ENCODE data around the gene PTPRG. TPM values are rescaled to one million over a fixed set of nuclear protein-coding genes. Genes with fewer than 3 reads are reported as not detected.

PTPRG gene
- total RNA-seq, 2 donors from 2014 or later = 0.31 to 1.3 TPM

GRCh38 chr3:62128051-62128450 is 566.7 kb downstream of the PTPRG start:
- no peaks in the 10 kb centered on the region for H3K4me1 Mint-ChIP-seq (ENCODE audit: low read depth)
- no peak overlapping the region for H3K4me3 Mint-ChIP-seq
- H3K36me3 Mint-ChIP-seq (ENCODE audit: insufficient read depth in 2 of 2) = no peaks in the 10 kb centered on the region
- H3K27me3 Mint-ChIP-seq (ENCODE audit: low read depth) = peaks cover 18% of the 10 kb centered on the region
- ATAC-seq (replicated peaks in 1 of 2) (no peak), DNase-seq (no peak)
- H3K27ac Mint-ChIP-seq = no peak overlapping the region
- H3K9me3 Mint-ChIP-seq = no peaks in the 10 kb centered on the region

DNA sequence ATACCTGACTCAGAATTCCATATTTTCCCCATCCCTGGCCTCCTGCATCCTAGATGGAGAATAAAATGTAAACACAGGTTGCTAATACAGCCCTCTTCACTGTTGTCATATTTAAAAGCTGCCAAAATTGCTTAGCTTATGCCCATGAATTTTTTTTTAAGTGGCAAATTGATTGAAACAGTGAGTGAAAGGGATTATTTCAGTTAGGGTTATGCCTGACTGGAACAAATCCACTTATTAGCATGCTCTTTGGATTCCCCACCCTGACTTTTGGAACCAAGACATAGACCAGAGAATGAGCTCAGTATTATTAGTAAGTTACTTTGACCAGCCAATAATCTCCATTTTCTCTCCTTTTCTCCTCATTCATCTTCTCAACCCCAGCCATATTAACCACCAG is 567.3 kb downstream of the PTPRG start:
- DNase-seq (no peak), ATAC-seq (replicated peaks in 1 of 2) (no peak)
- no peak overlapping the region for H3K27ac Mint-ChIP-seq
- H3K9me3 Mint-ChIP-seq = no peaks in the 10 kb centered on the region
- H3K36me3 Mint-ChIP-seq (ENCODE audit: insufficient read depth in 2 of 2) = no peaks in the 10 kb centered on the region
- H3K4me3 Mint-ChIP-seq = no peak overlapping the region
- H3K4me1 Mint-ChIP-seq (ENCODE audit: low read depth) = no peaks in the 10 kb centered on the region
- peaks cover 21% of the 10 kb centered on the region for H3K27me3 Mint-ChIP-seq (ENCODE audit: low read depth)

DNA sequence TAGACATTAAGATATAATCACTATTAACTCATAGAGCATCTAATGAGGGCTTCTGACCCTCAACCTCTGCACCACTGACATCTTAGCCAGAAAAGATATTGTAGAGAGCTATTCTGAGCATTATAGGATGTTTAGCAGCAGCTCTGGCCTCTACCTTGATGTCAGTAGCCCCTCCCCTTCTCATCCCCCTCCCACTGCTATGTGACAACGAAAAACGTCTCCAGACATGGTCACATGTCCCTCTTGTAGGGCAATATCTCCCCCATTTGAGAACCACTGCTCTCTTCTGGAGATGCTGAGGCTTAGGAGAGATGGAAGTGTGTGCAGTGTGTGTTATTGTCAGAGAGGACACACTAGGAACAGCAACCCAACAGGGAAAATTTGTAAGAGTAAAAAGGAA is 569.7 kb downstream of the PTPRG start:
- H3K4me3 Mint-ChIP-seq = no peak overlapping the region
- no peak for ATAC-seq (replicated peaks in 1 of 2)
- peaks cover 0 to under 1% of the 10 kb centered on the region in 2 donors for H3K9me3 Mint-ChIP-seq
- no peak overlapping the region for H3K27ac Mint-ChIP-seq
- H3K4me1 Mint-ChIP-seq (ENCODE audit: low read depth) = no peaks in the 10 kb centered on the region
- DNase-seq = no peak
- no peaks in the 10 kb centered on the region for H3K36me3 Mint-ChIP-seq (ENCODE audit: insufficient read depth in 2 of 2)
- H3K27me3 Mint-ChIP-seq (ENCODE audit: low read depth) = peaks cover 32% of the 10 kb centered on the region

DNA sequence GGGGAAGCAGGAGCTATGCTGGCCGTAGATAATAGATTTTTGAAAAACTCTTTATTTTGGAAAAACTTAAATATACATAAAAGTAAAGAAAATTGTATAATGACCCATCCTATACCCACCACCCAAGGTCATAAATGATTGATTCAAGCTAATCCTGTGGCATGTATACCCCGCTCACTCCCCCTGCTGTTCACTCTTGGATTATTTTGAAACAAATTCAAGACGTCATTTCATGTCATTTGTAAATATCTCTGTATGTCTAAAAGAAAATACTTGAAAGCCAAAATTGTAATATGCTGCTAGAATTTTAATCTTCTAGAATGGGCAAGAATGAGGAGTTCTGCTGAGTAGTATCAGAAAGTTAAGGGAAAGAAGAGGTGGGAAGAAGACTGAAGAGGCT is 570.2 kb downstream of the PTPRG start:
- DNase-seq = no peak
- Mint-ChIP-seq H3K9me3 (peaks cover 2 to 4% of the 10 kb centered on the region in 2 donors), H3K36me3 (ENCODE audit: insufficient read depth in 2 of 2) (no peaks in the 10 kb centered on the region), H3K4me3 (no peak overlapping the region), H3K27ac (no peak overlapping the region), H3K27me3 (ENCODE audit: low read depth) (peaks cover 32% of the 10 kb centered on the region), H3K4me1 (ENCODE audit: low read depth) (no peaks in the 10 kb centered on the region)
- ATAC-seq (replicated peaks in 1 of 2) = no peak

DNA sequence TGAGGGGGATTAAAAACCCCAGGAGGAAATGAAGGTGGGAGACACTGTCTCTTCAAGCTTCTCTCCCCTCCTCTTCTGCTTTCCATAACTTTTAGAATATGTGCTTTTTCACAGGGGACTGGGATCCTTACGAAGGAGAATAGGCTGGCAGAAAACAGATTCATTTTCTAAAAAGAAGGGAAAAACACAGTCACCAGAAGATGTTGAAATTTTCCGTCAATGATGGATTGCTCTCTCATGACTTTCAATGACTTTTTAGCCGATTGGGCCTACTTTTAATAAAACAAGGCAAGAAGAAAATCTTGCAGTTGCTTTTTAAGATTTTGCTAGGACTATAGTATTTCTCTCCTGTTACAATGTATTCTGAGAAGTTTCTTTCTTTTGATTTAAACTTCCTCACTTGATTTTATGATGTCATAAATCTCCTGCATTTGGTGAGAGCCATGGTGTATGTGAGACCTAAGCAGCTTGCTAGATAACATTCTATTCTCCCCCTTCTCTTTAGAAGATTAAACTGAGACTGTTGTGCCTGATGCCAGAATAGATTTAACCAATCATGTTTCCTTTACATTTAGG is 570.7 kb downstream of the PTPRG start:
- Mint-ChIP-seq H3K4me3 (no peak overlapping the region), H3K27ac (no peak overlapping the region), H3K9me3 (peaks cover 3 to 4% of the 10 kb centered on the region in 2 donors), H3K4me1 (ENCODE audit: low read depth) (no peaks in the 10 kb centered on the region), H3K36me3 (ENCODE audit: insufficient read depth in 2 of 2) (no peaks in the 10 kb centered on the region), H3K27me3 (ENCODE audit: low read depth) (peaks cover 32% of the 10 kb centered on the region)
- ATAC-seq (replicated peaks in 1 of 2) = no peak
- no peak for DNase-seq

- Mint-ChIP-seq H3K4me1 (ENCODE audit: low read depth) (no peaks in the 10 kb centered on the region), H3K27me3 (ENCODE audit: low read depth) (peaks cover 32% of the 10 kb centered on the region), H3K27ac (no peak overlapping the region), H3K9me3 (peaks cover 3 to 4% of the 10 kb centered on the region in 2 donors), H3K36me3 (ENCODE audit: insufficient read depth in 2 of 2) (no peaks in the 10 kb centered on the region), H3K4me3 (no peak overlapping the region)
- ATAC-seq (replicated peaks in 1 of 2) (no peak), DNase-seq (no peak)
Observed at GRCh38 chr3:62133015-62133414, 571.6 kb downstream of the PTPRG start.

- Mint-ChIP-seq H3K27ac (no peak overlapping the region), H3K4me3 (no peak overlapping the region), H3K36me3 (ENCODE audit: insufficient read depth in 2 of 2) (no peaks in the 10 kb centered on the region), H3K27me3 (ENCODE audit: low read depth) (peaks cover 32% of the 10 kb centered on the region), H3K9me3 (peaks cover 3 to 4% of the 10 kb centered on the region in 2 donors), H3K4me1 (ENCODE audit: low read depth) (no peaks in the 10 kb centered on the region)
- no peak for DNase-seq
- ATAC-seq (replicated peaks in 1 of 2) = no peak
Observed at GRCh38 chr3:62134061-62134496, 572.7 kb downstream of the PTPRG start.

- Mint-ChIP-seq H3K4me1 (ENCODE audit: low read depth) (no peaks in the 10 kb centered on the region), H3K9me3 (peaks cover 3 to 4% of the 10 kb centered on the region in 2 donors), H3K27ac (no peak overlapping the region), H3K4me3 (no peak overlapping the region), H3K27me3 (ENCODE audit: low read depth) (peaks cover 25% of the 10 kb centered on the region), H3K36me3 (ENCODE audit: insufficient read depth in 2 of 2) (no peaks in the 10 kb centered on the region)
- no peak for DNase-seq
- no peak for ATAC-seq (replicated peaks in 1 of 2)
Observed at GRCh38 chr3:62135741-62136140, 574.4 kb downstream of the PTPRG start.

GRCh38 chr3:62139957-62140356 is 578.6 kb downstream of the PTPRG start:
- Mint-ChIP-seq H3K36me3 (ENCODE audit: insufficient read depth in 2 of 2) (no peaks in the 10 kb centered on the region), H3K27ac (no peak overlapping the region), H3K4me3 (no peak overlapping the region), H3K27me3 (ENCODE audit: low read depth) (peaks cover 1% of the 10 kb centered on the region), H3K4me1 (ENCODE audit: low read depth) (peaks cover 4% of the 10 kb centered on the region), H3K9me3 (peaks cover 3 to 4% of the 10 kb centered on the region in 2 donors)
- DNase-seq (no peak), ATAC-seq (replicated peaks in 1 of 2) (no peak)

- peaks cover 5% of the 10 kb centered on the region for H3K27me3 Mint-ChIP-seq (ENCODE audit: low read depth)
- no peaks in the 10 kb centered on the region for H3K36me3 Mint-ChIP-seq (ENCODE audit: insufficient read depth in 2 of 2)
- DNase-seq (no peak), ATAC-seq (replicated peaks in 1 of 2) (no peak)
- no peak overlapping the region for H3K4me3 Mint-ChIP-seq
- H3K27ac Mint-ChIP-seq = no peak overlapping the region
- H3K9me3 Mint-ChIP-seq = peaks cover 0 to 1% of the 10 kb centered on the region in 2 donors
- peaks cover 4% of the 10 kb centered on the region for H3K4me1 Mint-ChIP-seq (ENCODE audit: low read depth)
Observed at GRCh38 chr3:62142331-62143085, 581.1 kb downstream of the PTPRG start.

DNA sequence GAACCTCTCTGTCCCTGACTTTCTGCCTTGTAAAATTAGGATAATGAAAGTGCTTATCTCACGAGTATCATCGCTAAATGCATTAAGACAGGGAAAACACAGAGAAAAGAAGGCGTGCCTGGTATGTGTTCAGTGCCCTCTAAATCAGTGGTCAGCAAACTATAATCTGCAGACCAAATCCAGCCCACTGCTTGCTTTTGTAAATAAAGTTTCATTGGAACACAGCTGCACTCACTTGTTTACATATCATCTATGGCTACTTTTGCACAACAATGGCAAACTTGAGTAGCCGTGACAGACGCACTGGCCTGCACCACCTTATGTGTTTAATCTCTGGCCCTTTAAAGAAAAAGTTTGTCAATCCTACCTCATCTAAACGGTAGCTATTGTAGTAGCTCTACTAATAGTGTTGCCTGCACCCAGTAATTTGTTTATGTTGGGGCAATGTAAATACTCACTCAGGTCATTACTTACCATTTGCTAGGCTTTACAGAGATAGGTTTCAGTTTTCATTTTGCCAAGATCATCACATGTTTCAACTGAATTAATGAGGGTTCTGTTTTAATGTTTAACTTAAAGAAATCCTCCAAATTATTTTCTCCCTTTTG is 582.6 kb downstream of the PTPRG start:
- peaks cover 4% of the 10 kb centered on the region for H3K4me1 Mint-ChIP-seq (ENCODE audit: low read depth)
- H3K9me3 Mint-ChIP-seq = peaks cover 0 to 1% of the 10 kb centered on the region in 2 donors
- ATAC-seq (replicated peaks in 1 of 2) (no peak), DNase-seq (no peak)
- H3K27me3 Mint-ChIP-seq (ENCODE audit: low read depth) = peaks cover 5% of the 10 kb centered on the region
- H3K36me3 Mint-ChIP-seq (ENCODE audit: insufficient read depth in 2 of 2) = no peaks in the 10 kb centered on the region
- no peak overlapping the region for H3K27ac Mint-ChIP-seq
- no peak overlapping the region for H3K4me3 Mint-ChIP-seq

DNA sequence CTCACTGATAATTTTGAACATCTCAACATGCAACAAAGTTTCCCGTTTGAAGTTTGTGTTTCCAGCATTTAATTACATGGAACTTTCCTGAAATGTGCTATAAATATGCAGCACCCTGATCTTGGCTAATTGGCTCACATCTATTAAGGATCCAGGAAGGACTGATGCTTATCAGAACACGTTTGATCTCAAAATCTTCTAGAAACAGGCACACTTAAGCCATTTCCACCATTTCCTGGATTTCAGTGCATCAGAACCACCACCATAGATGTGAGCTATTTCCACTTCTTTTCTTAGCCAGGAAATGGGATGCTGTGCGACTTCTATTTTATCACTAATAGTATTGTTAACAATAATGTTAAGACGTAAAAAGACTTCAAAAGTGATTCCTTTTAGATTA is 583.1 kb downstream of the PTPRG start:
- H3K4me1 Mint-ChIP-seq (ENCODE audit: low read depth) = peaks cover 4% of the 10 kb centered on the region
- H3K27me3 Mint-ChIP-seq (ENCODE audit: low read depth) = peaks cover 5% of the 10 kb centered on the region
- DNase-seq (no peak), ATAC-seq (replicated peaks in 1 of 2) (no peak)
- no peak overlapping the region for H3K27ac Mint-ChIP-seq
- no peaks in the 10 kb centered on the region for H3K36me3 Mint-ChIP-seq (ENCODE audit: insufficient read depth in 2 of 2)
- H3K9me3 Mint-ChIP-seq = peaks cover 0 to 1% of the 10 kb centered on the region in 2 donors
- H3K4me3 Mint-ChIP-seq = no peak overlapping the region

DNA sequence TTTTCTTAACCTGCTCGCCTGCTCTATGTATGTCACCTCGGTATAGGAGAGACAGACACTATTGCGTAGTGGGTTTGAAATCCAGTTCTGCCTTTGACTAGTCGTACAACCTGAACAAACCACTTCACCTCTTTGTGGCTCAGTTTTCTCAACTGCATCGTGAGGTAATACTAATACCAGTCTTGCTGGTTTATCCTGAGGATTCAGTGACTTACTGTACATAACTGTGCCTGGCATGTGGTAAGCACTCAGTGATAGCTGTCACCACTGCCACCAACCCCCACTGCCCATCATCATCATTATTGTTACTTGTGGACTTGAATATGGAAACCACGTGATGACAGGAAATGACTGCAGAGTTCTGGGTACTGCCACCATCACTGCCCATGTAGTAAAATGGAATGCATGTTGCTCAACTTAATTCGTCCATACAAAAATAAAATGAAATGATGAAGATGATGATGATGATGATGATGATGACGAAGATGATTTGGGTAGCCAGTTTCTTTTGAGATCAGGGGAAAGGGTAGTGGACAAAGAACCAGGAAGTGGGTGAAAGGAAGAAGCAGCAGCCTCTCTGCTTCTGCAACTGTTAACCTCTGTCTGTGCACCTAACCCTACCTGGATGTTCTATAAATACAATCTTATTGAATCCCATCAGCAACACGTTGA is 583.9 kb downstream of the PTPRG start:
- peaks cover 4% of the 10 kb centered on the region for H3K4me1 Mint-ChIP-seq (ENCODE audit: low read depth)
- peak in 1 of 2 donors; percentile 63 for ATAC-seq (replicated peaks in 1 of 2)
- no peak overlapping the region for H3K27ac Mint-ChIP-seq
- H3K9me3 Mint-ChIP-seq = peaks cover 0 to 1% of the 10 kb centered on the region in 2 donors
- H3K4me3 Mint-ChIP-seq = no peak overlapping the region
- DNase-seq = no peak
- peaks cover 5% of the 10 kb centered on the region for H3K27me3 Mint-ChIP-seq (ENCODE audit: low read depth)
- H3K36me3 Mint-ChIP-seq (ENCODE audit: insufficient read depth in 2 of 2) = no peaks in the 10 kb centered on the region

All from activated T-cell treated with anti-CD3 and anti-CD28 coated beads, Interleukin-2, amount 50 U/mL, for 72 hours (primary cell).